HFF-Myc (cell line): ENCODE results near the gene PGRMC2.

Source experiments
- DNase-seq: peaks from one replicate; pipeline ENCODE4 v3.0.0-alpha.2; 2011; ENCODE audit warnings: low read depth; ENCODE audit errors: extremely low read depth
- H3K4me3 ChIP-seq: replicated peaks from 2 replicates; pipeline ENCODE4 v1.5.1; 2011; ENCODE audit warnings: low read depth, mild to moderate bottlenecking, control low read depth, low read length
- CTCF ChIP-seq: IDR thresholded peaks from 2 replicates; pipeline ENCODE4 v1.5.1; 2012; ENCODE audit warnings: mild to moderate bottlenecking, low read depth, low read length, control low read depth; ENCODE audit errors: missing control alignments

The PGRMC2 gene

GRCh38 chr4:128311659-128312403 lies 24.2 kb upstream of the PGRMC2 start:
- H3K4me3 ChIP-seq = no peak overlapping the region
- no peak for TF ChIP-seq CTCF
- DNase-seq = no peak

- TF ChIP-seq CTCF = peak; percentile 36
- no peak for DNase-seq
- no peak overlapping the region for H3K4me3 ChIP-seq
Measured at GRCh38 chr4:128310266-128310697, 22.7 kb upstream of the PGRMC2 start.

GRCh38 chr4:128309585-128309984 lies 22.0 kb upstream of the PGRMC2 start:
- no peak overlapping the region for H3K4me3 ChIP-seq
- DNase-seq = no peak
- TF ChIP-seq CTCF = no peak

- TF ChIP-seq CTCF = no peak
- no peak for DNase-seq
- H3K4me3 ChIP-seq = no peak overlapping the region
Measured at GRCh38 chr4:128308986-128309385, 21.4 kb upstream of the PGRMC2 start.

- H3K4me3 ChIP-seq = no peak overlapping the region
- TF ChIP-seq CTCF = no peak
- no peak for DNase-seq
Measured at GRCh38 chr4:128307123-128307571, 19.5 kb upstream of the PGRMC2 start.

- DNase-seq = no peak
- no peak overlapping the region for H3K4me3 ChIP-seq
- TF ChIP-seq CTCF = no peak
Measured at GRCh38 chr4:128305942-128306341, 18.3 kb upstream of the PGRMC2 start.

- TF ChIP-seq CTCF = no peak
- DNase-seq = no peak
- no peak overlapping the region for H3K4me3 ChIP-seq
Measured at GRCh38 chr4:128303986-128304385, 16.4 kb upstream of the PGRMC2 start.
